Measurements from ENCODE around the gene COX6A2. TPM values are rescaled to one million over a fixed set of nuclear protein-coding genes. Genes with fewer than 3 reads are reported as not detected.

COX6A2 gene
- total and polyA plus RNA-seq, 2 experiments from 2014 or later = not detected

GRCh38 chr16:31467151-31467773 lies 39.1 kb upstream of the COX6A2 start:
- Histone ChIP-seq H3K79me2 (ENCODE audit: insufficient read depth) (peaks cover 14% of the 10 kb centered on the region), H4K20me1 (ENCODE audit: insufficient read depth) (no peaks in the 10 kb centered on the region), H3F3A (ENCODE audit: insufficient read depth) (peaks cover 15% of the 10 kb centered on the region; the same call in 1 of the 2 replicates), H3K9me3 (ENCODE audit: low read depth) (no peaks in the 10 kb centered on the region), H3K9ac (no peak overlapping the region), H3K27ac (no peak overlapping the region), H3K9me2 (ENCODE audit: insufficient read depth) (no peaks in the 10 kb centered on the region), H2AFZ (no peak overlapping the region), H3K36me3 (ENCODE audit: low read depth) (no peaks in the 10 kb centered on the region), H3K4me3 (no peak overlapping the region), H3K4me1 (ENCODE audit: insufficient read depth) (peaks cover 6% of the 10 kb centered on the region; the same call in 1 of the 2 replicates), H3K27me3 (replicated peaks; ENCODE audit: insufficient read depth) (no peaks in the 10 kb centered on the region), H3K4me2 (ENCODE audit: unreplicated experiment) (no peak overlapping the region)
- TF ChIP-seq EZH2phosphoT487 (IDR thresholded peaks at IDR 0.05; ENCODE audit: insufficient read depth, low read depth) = no peak
- no peak for TF ChIP-seq EZH2 (IDR thresholded peaks at IDR 0.05; ENCODE audit: insufficient read depth, poor library complexity, severe bottlenecking)
- in situ Hi-C loops (cut with MboI) = no loop called here
- no peak for DNase-seq
- 75 to 86% methylated on average over 4 to 5 of the region's 5 CpGs for WGBS, 2 experiments (ENCODE audit: low coverage in 1 of 2, low lambda C conversion rate in 2 of 2, missing lambda C conversion rate in 2 of 2)

GRCh38 chr16:31466381-31466841 lies 38.3 kb upstream of the COX6A2 start:
- peaks cover 19% of the 10 kb centered on the region for H3K79me2 ChIP-seq (ENCODE audit: insufficient read depth)
- H3F3A ChIP-seq (ENCODE audit: insufficient read depth) = peaks cover 11% of the 10 kb centered on the region; the same call in 1 of the 2 replicates
- H2AFZ ChIP-seq = no peak overlapping the region
- no peak overlapping the region for H3K9ac ChIP-seq
- H4K20me1 ChIP-seq (ENCODE audit: insufficient read depth) = no peaks in the 10 kb centered on the region
- in situ Hi-C loops (cut with MboI) = no loop called here
- 92% methylated on average over 17 to 18 of the region's 18 CpGs for WGBS, 2 experiments (ENCODE audit: low coverage in 1 of 2, low lambda C conversion rate in 2 of 2, missing lambda C conversion rate in 2 of 2)
- no peaks in the 10 kb centered on the region for H3K9me3 ChIP-seq (ENCODE audit: low read depth)
- no peak overlapping the region for H3K4me2 ChIP-seq (ENCODE audit: unreplicated experiment)
- TF ChIP-seq EZH2phosphoT487 (IDR thresholded peaks at IDR 0.05; ENCODE audit: insufficient read depth, low read depth) = no peak
- TF ChIP-seq EZH2 (IDR thresholded peaks at IDR 0.05; ENCODE audit: insufficient read depth, poor library complexity, severe bottlenecking) = no peak
- no peaks in the 10 kb centered on the region for H3K36me3 ChIP-seq (ENCODE audit: low read depth)
- no peak for DNase-seq
- H3K9me2 ChIP-seq (ENCODE audit: insufficient read depth) = no peaks in the 10 kb centered on the region
- H3K4me1 ChIP-seq (ENCODE audit: insufficient read depth) = peaks cover 6% of the 10 kb centered on the region; the same call in 1 of the 2 replicates
- no peak overlapping the region for H3K4me3 ChIP-seq
- no peak overlapping the region for H3K27ac ChIP-seq
- H3K27me3 ChIP-seq (replicated peaks; ENCODE audit: insufficient read depth) = no peaks in the 10 kb centered on the region

GRCh38 chr16:31465788-31466370 lies 37.7 kb upstream of the COX6A2 start:
- H3K9me2 ChIP-seq (ENCODE audit: insufficient read depth) = no peaks in the 10 kb centered on the region
- no peak for DNase-seq
- no peak overlapping the region for H3K4me3 ChIP-seq
- H3K4me1 ChIP-seq (ENCODE audit: insufficient read depth) = peaks cover 3% of the 10 kb centered on the region; the same call in 1 of the 2 replicates
- no peak overlapping the region for H3K4me2 ChIP-seq (ENCODE audit: unreplicated experiment)
- TF ChIP-seq EZH2phosphoT487 (IDR thresholded peaks at IDR 0.05; ENCODE audit: insufficient read depth, low read depth) = no peak
- TF ChIP-seq EZH2 (IDR thresholded peaks at IDR 0.05; ENCODE audit: insufficient read depth, poor library complexity, severe bottlenecking) = no peak
- no peak overlapping the region for H2AFZ ChIP-seq
- peaks cover 19% of the 10 kb centered on the region for H3K79me2 ChIP-seq (ENCODE audit: insufficient read depth)
- in situ Hi-C loops (cut with MboI) = no loop called here
- no peaks in the 10 kb centered on the region for H4K20me1 ChIP-seq (ENCODE audit: insufficient read depth)
- H3K9ac ChIP-seq = no peak overlapping the region
- H3F3A ChIP-seq (ENCODE audit: insufficient read depth) = peaks cover 9% of the 10 kb centered on the region
- 89 to 95% methylated on average over 20 of the region's 20 CpGs for WGBS, 2 experiments (ENCODE audit: low coverage in 1 of 2, low lambda C conversion rate in 2 of 2, missing lambda C conversion rate in 2 of 2)
- H3K9me3 ChIP-seq (ENCODE audit: low read depth) = no peaks in the 10 kb centered on the region
- H3K27me3 ChIP-seq (replicated peaks; ENCODE audit: insufficient read depth) = no peaks in the 10 kb centered on the region
- no peak overlapping the region for H3K27ac ChIP-seq
- H3K36me3 ChIP-seq (ENCODE audit: low read depth) = no peaks in the 10 kb centered on the region

GRCh38 chr16:31464781-31465260 lies 36.7 kb upstream of the COX6A2 start:
- 0 out of 2 replicates have a peak, but pooled peaks cover 7% of the 10 kb centered on the region for H3K4me1 ChIP-seq (ENCODE audit: insufficient read depth)
- no peak for DNase-seq
- no peak overlapping the region for H3K27ac ChIP-seq
- H3K79me2 ChIP-seq (ENCODE audit: insufficient read depth) = peaks cover 12% of the 10 kb centered on the region
- no peak overlapping the region for H3K9ac ChIP-seq
- no peak overlapping the region for H3K4me2 ChIP-seq (ENCODE audit: unreplicated experiment)
- WGBS, 2 experiments (ENCODE audit: low coverage in 1 of 2, low lambda C conversion rate in 2 of 2, missing lambda C conversion rate in 2 of 2) = 88 to 92% methylated on average over 12 to 17 of the region's 17 CpGs
- H3K4me3 ChIP-seq = no peak overlapping the region
- no peaks in the 10 kb centered on the region for H3K9me3 ChIP-seq (ENCODE audit: low read depth)
- no peak overlapping the region for H2AFZ ChIP-seq
- TF ChIP-seq EZH2phosphoT487 (IDR thresholded peaks at IDR 0.05; ENCODE audit: insufficient read depth, low read depth) (no peak), EZH2 (IDR thresholded peaks at IDR 0.05; ENCODE audit: insufficient read depth, poor library complexity, severe bottlenecking) (no peak)
- peaks cover 12% of the 10 kb centered on the region for H3F3A ChIP-seq (ENCODE audit: insufficient read depth)
- H3K36me3 ChIP-seq (ENCODE audit: low read depth) = no peaks in the 10 kb centered on the region
- H3K9me2 ChIP-seq (ENCODE audit: insufficient read depth) = no peaks in the 10 kb centered on the region
- no peaks in the 10 kb centered on the region for H3K27me3 ChIP-seq (replicated peaks; ENCODE audit: insufficient read depth)
- H4K20me1 ChIP-seq (ENCODE audit: insufficient read depth) = no peaks in the 10 kb centered on the region
- in situ Hi-C loops (cut with MboI) = no loop called here

All from GM23248 (cell line).